SK-N-SH treated with all-trans-retinoic acid at 6 μM for 48 hours (cell line): ENCODE results near the gene LPP.

Experiments used
- ATAC-seq: fragments of 200-7000 bp; cut with Tn5 transposase; 3 replicates; pipeline ENCODE4 v1.9.1; 2020; ENCODE audit warnings: mild to moderate bottlenecking, moderate library complexity
- ARNTL ChIP-seq: fragments of 450-650 bp; formaldehyde crosslinking; IDR thresholded peaks from 2 replicates; pipeline ENCODE4 v1.5.0; 2020; ENCODE audit warnings: low read depth, mild to moderate bottlenecking, moderate library complexity, borderline replicate concordance
- BACH2 ChIP-seq: fragments of 250-450 bp; sonication (Bioruptor Pico); IDR thresholded peaks from 2 replicates; pipeline ENCODE4 v1.9.0; 2021; ENCODE audit warnings: mild to moderate bottlenecking, borderline replicate concordance
- CREB5 ChIP-seq: fragments of 250-450 bp; sonication (Bioruptor Pico); IDR thresholded peaks from 2 replicates; pipeline ENCODE4 v1.5.1; 2020; ENCODE audit warnings: low read depth, mild to moderate bottlenecking, moderate library complexity
- CSDC2 ChIP-seq: fragments of 250-450 bp; sonication (Bioruptor Pico); IDR thresholded peaks from 2 replicates; pipeline ENCODE4 v1.5.0; 2020; ENCODE audit warnings: mild to moderate bottlenecking, moderate library complexity
- CSRNP3 ChIP-seq: fragments of 250-450 bp; sonication (Bioruptor Pico); IDR thresholded peaks from 2 replicates; pipeline ENCODE4 v1.5.1; 2021; ENCODE audit warnings: mild to moderate bottlenecking, moderate library complexity
- ESRRG ChIP-seq: fragments of 250-450 bp; sonication (Bioruptor Pico); IDR thresholded peaks from 2 replicates; pipeline ENCODE4 v1.6.1; 2021; ENCODE audit warnings: mild to moderate bottlenecking
- GLIS3 ChIP-seq: fragments of 250-450 bp; sonication (Bioruptor Pico); IDR thresholded peaks from 2 replicates; pipeline ENCODE4 v1.5.0; 2020; ENCODE audit warnings: mild to moderate bottlenecking, moderate library complexity
- ISL1 ChIP-seq: fragments of 250-450 bp; sonication (Bioruptor Pico); IDR thresholded peaks from 2 replicates; pipeline ENCODE4 v2.1.2; 2022; ENCODE audit warnings: mild to moderate bottlenecking, moderate library complexity
- OSR1 ChIP-seq: fragments of 250-450 bp; sonication (Bioruptor Pico); IDR thresholded peaks from 2 replicates; pipeline ENCODE4 v1.8.0; 2022; ENCODE audit warnings: moderate library complexity, mild to moderate bottlenecking, inconsistent platforms
- PATZ1 ChIP-seq: fragments of 250-450 bp; sonication (Bioruptor Pico); IDR thresholded peaks from 2 replicates; pipeline ENCODE4 v1.8.0; 2020; ENCODE audit warnings: mild to moderate bottlenecking, moderate library complexity, borderline replicate concordance
- POU6F1 ChIP-seq: fragments of 250-450 bp; sonication (Bioruptor Pico); IDR thresholded peaks from 2 replicates; pipeline ENCODE4 v1.8.0; 2021; ENCODE audit warnings: low read depth, mild to moderate bottlenecking, moderate library complexity, borderline replicate concordance
- PPARA ChIP-seq: fragments of 250-450 bp; sonication (Bioruptor Pico); IDR thresholded peaks from 2 replicates; pipeline ENCODE4 v1.5.0; 2020; ENCODE audit warnings: mild to moderate bottlenecking, borderline replicate concordance
- SNAI2 ChIP-seq: fragments of 250-450 bp; sonication (Bioruptor Pico); IDR thresholded peaks from 2 replicates; pipeline ENCODE4 v1.5.0; 2020; ENCODE audit warnings: mild to moderate bottlenecking, moderate library complexity
- TOX ChIP-seq: fragments of 250-450 bp; sonication (Bioruptor Pico); IDR thresholded peaks from 2 replicates; pipeline ENCODE4 v1.8.0; 2021; ENCODE audit warnings: mild to moderate bottlenecking, moderate library complexity, borderline replicate concordance
- TSHZ2 ChIP-seq: fragments of 250-450 bp; sonication (Bioruptor Pico); IDR thresholded peaks from 2 replicates; pipeline ENCODE4 v1.5.0; 2020; ENCODE audit warnings: mild to moderate bottlenecking, moderate library complexity
- ZC3H10 ChIP-seq: fragments of 250-450 bp; sonication (Bioruptor Pico); IDR thresholded peaks from 2 replicates; pipeline ENCODE4 v1.5.1; 2021; ENCODE audit warnings: mild to moderate bottlenecking, moderate library complexity
- ZFP3 ChIP-seq: fragments of 250-450 bp; sonication (Bioruptor Pico); IDR thresholded peaks from 2 replicates; pipeline ENCODE4 v1.5.0; 2020; ENCODE audit warnings: mild to moderate bottlenecking, moderate library complexity
- ZFP30 ChIP-seq: fragments of 450-650 bp; formaldehyde crosslinking; IDR thresholded peaks from 2 replicates; pipeline ENCODE4 v1.5.0; 2022; ENCODE audit warnings: mild to moderate bottlenecking, moderate library complexity
- ZNF565 ChIP-seq: fragments of 450-650 bp; formaldehyde crosslinking; conservative IDR thresholded peaks from 2 replicates; pipeline ENCODE4 v1.5.0; 2020; ENCODE audit warnings: low read depth, mild to moderate bottlenecking, moderate library complexity
- ZNF70 ChIP-seq: fragments of 450-650 bp; formaldehyde crosslinking; IDR thresholded peaks from 2 replicates; pipeline ENCODE4 v1.5.0; 2020; ENCODE audit warnings: mild to moderate bottlenecking, moderate library complexity
- ZNF8 ChIP-seq: fragments of 450-650 bp; formaldehyde crosslinking; IDR thresholded peaks from 2 replicates; pipeline ENCODE4 v1.5.0; 2020; ENCODE audit warnings: mild to moderate bottlenecking, moderate library complexity

Gene LPP

GRCh38 chr3:188594139-188594538 lies 440.2 kb downstream of the LPP start:
- TF ChIP-seq CSRNP3 (CRISPR knock-in tag), result no peak
- 0 out of 2 replicates have a peak, but pooled peaks have one; percentile 10 for TF ChIP-seq ISL1
- TF ChIP-seq CSDC2, result no peak
- no peak for TF ChIP-seq ZFP3 (CRISPR knock-in tag)
- TF ChIP-seq, all 23 proteins: peak for 1
- peak; percentile 88 for ATAC-seq

- TF ChIP-seq ZNF70 (CRISPR knock-in tag), result no peak
- no peak for TF ChIP-seq TOX
- TF ChIP-seq ZNF8, result no peak
- no peak for TF ChIP-seq CSDC2
- no peak for TF ChIP-seq GLIS3 (CRISPR knock-in tag)
- TF ChIP-seq ZFP3 (CRISPR knock-in tag), result no peak
- TF ChIP-seq ARNTL (CRISPR knock-in tag), result no peak
- TF ChIP-seq POU6F1 (CRISPR knock-in tag), result no peak
- TF ChIP-seq ZC3H10 (CRISPR knock-in tag), result no peak
- no peak for TF ChIP-seq ESRRG
- no peak for TF ChIP-seq OSR1
- TF ChIP-seq PATZ1 (CRISPR knock-in tag), result no peak
- TF ChIP-seq BACH2 (CRISPR knock-in tag), result no peak
- no peak for TF ChIP-seq CSRNP3 (CRISPR knock-in tag)
- no peak for TF ChIP-seq SNAI2
- no peak for TF ChIP-seq PPARA (CRISPR knock-in tag)
- no peak for TF ChIP-seq ZNF565 (CRISPR knock-in tag)
- TF ChIP-seq ZFP30 (CRISPR knock-in tag), result no peak
- no peak for TF ChIP-seq CREB5
- TF ChIP-seq, all 23 proteins: peak for 0
- peak; percentile 65 for ATAC-seq
Measured at GRCh38 chr3:188595890-188596376, 442.0 kb downstream of the LPP start.

GRCh38 chr3:188598894-188599293 lies 444.9 kb downstream of the LPP start:
- ATAC-seq, result no peak

More at GRCh38 chr3:188598894-188599293, 444.9 kb downstream of the LPP start:
- TF ChIP-seq OSR1, result no peak
- no peak for TF ChIP-seq ZFP30 (CRISPR knock-in tag)
- TF ChIP-seq ZNF565 (CRISPR knock-in tag), result no peak
- TF ChIP-seq TSHZ2 (CRISPR knock-in tag), result no peak
- no peak for TF ChIP-seq BACH2 (CRISPR knock-in tag)
- TF ChIP-seq GLIS3 (CRISPR knock-in tag), result no peak
